ENCODE measurements around the gene GPC6.

GRCh38 chr13:94063848-94064247 is 837.2 kb downstream of the GPC6 start:
- TF ChIP-seq, protein P1, sequence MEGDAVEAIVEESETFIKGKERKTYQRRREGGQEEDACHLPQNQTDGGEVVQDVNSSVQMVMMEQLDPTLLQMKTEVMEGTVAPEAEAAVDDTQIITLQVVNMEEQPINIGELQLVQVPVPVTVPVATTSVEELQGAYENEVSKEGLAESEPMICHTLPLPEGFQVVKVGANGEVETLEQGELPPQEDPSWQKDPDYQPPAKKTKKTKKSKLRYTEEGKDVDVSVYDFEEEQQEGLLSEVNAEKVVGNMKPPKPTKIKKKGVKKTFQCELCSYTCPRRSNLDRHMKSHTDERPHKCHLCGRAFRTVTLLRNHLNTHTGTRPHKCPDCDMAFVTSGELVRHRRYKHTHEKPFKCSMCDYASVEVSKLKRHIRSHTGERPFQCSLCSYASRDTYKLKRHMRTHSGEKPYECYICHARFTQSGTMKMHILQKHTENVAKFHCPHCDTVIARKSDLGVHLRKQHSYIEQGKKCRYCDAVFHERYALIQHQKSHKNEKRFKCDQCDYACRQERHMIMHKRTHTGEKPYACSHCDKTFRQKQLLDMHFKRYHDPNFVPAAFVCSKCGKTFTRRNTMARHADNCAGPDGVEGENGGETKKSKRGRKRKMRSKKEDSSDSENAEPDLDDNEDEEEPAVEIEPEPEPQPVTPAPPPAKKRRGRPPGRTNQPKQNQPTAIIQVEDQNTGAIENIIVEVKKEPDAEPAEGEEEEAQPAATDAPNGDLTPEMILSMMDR (conservative IDR thresholded peaks at IDR 0.05): no peak
- TF ChIP-seq ZFX (IDR thresholded peaks at IDR 0.05): no peak
